Measurements from ENCODE around the gene LRRC8E.
A peak's percentile ranks its signal among the peaks of the same experiment; 100 is the strongest.
"Not testable (repeated sequence)": the region's sequence is repeated elsewhere in the genome, so short reads cannot be mapped to it uniquely, and the experiment has no call there.

The LRRC8E gene

GRCh38 chr19:7879836-7880235 is 8.5 kb upstream of the LRRC8E start:
- DNase-seq (no peak), ATAC-seq (no peak)
- H3K9me3 Mint-ChIP-seq: no peaks in the 10 kb centered on the region
- H3K27ac Mint-ChIP-seq: no peak overlapping the region
- no peaks in the 10 kb centered on the region for H3K36me3 Mint-ChIP-seq (ENCODE audit: low read depth)
- no peaks in the 10 kb centered on the region for H3K4me1 Mint-ChIP-seq
- H3K4me3 Mint-ChIP-seq: no peak overlapping the region
- peaks cover 10% of the 10 kb centered on the region for H3K27me3 Mint-ChIP-seq

DNA sequence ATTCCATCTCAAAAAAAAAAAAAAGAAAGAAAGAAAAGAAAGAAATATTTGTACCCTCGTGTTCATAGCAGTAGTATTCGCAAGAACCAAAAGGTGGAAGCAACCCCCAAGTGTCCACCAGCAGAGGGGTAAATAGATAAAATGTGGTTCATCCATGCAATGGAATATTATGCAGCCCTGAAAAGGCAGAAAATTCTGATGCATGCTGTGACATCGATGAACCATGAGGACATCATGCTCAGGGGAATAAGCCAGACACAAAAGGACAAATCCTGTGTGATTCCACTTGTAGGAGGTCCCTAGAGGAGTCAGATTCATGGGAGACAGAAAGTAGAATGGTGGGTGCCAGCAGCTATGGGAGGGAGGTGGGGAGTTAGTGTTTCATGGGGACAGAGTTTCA is 6.4 kb upstream of the LRRC8E start:
- Mint-ChIP-seq H3K27ac (no peak overlapping the region), H3K4me1 (no peaks in the 10 kb centered on the region), H3K27me3 (no peaks in the 10 kb centered on the region), H3K4me3 (no peak overlapping the region), H3K9me3 (no peaks in the 10 kb centered on the region), H3K36me3 (ENCODE audit: low read depth) (no peaks in the 10 kb centered on the region)
- DNase-seq: no peak
- ATAC-seq: no peak

GRCh38 chr19:7883105-7883504 is 5.2 kb upstream of the LRRC8E start:
- ATAC-seq (no peak), DNase-seq (no peak)
- Mint-ChIP-seq H3K27ac (no peak overlapping the region), H3K9me3 (no peaks in the 10 kb centered on the region), H3K4me3 (no peak overlapping the region), H3K36me3 (ENCODE audit: low read depth) (no peaks in the 10 kb centered on the region), H3K4me1 (no peaks in the 10 kb centered on the region), H3K27me3 (no peaks in the 10 kb centered on the region)

DNA sequence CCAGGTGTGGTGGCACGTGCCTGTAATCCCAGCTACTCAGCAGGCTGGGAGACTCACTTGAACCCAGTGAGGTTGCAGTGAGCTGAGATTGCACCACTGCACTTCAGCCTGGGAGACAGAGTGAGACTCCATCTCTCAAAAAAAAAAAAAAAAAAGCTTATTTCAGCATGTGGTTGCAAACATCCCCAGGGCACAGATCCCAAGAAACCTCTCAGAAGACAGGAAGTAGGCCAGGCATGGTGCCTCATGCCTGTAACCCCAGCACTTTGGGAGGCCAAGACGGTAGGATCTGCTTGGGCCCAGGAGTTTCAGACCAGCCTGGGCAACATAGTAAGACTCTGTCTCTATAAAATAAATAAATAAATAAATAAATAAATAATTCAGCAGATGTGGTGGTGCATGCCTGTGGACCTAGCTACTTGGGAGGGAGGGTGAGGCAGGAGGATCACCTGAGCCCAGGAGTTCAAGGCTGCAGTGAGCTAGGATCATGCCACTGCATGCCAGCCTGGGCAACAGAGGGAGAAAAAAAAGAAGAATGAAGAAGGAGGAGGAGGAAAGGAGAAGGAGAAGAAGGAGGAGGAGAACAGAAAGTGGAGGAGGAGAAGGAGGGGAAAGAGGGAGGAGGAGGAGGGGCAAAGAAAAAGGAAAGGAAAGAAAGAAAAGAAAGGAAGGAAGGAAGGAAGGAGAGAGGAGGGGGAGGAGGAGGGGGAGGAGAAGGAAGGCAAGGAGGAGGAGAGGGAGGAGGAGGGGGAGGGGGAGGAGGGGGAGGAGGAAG is 4.3 kb upstream of the LRRC8E start:
- no peak overlapping the region for H3K27ac Mint-ChIP-seq
- no peak overlapping the region for H3K4me3 Mint-ChIP-seq
- H3K4me1 Mint-ChIP-seq: no peaks in the 10 kb centered on the region
- H3K9me3 Mint-ChIP-seq: no peaks in the 10 kb centered on the region
- no peaks in the 10 kb centered on the region for H3K36me3 Mint-ChIP-seq (ENCODE audit: low read depth)
- no peak for ATAC-seq
- no peak for DNase-seq
- peaks cover 4% of the 10 kb centered on the region for H3K27me3 Mint-ChIP-seq

- ATAC-seq (no peak), DNase-seq (no peak)
- H3K27me3 Mint-ChIP-seq: peaks cover 15% of the 10 kb centered on the region
- no peaks in the 10 kb centered on the region for H3K4me1 Mint-ChIP-seq
- no peak overlapping the region for H3K4me3 Mint-ChIP-seq
- no peak overlapping the region for H3K27ac Mint-ChIP-seq
- H3K9me3 Mint-ChIP-seq: no peaks in the 10 kb centered on the region
- H3K36me3 Mint-ChIP-seq (ENCODE audit: low read depth): no peaks in the 10 kb centered on the region
Observed at GRCh38 chr19:7885818-7886217, 2.5 kb upstream of the LRRC8E start.

- Mint-ChIP-seq H3K9me3 (no peaks in the 10 kb centered on the region), H3K36me3 (ENCODE audit: low read depth) (no peaks in the 10 kb centered on the region), H3K27me3 (peaks cover 17% of the 10 kb centered on the region), H3K4me1 (no peaks in the 10 kb centered on the region), H3K27ac (no peak overlapping the region), H3K4me3 (no peak overlapping the region)
- DNase-seq (no peak), ATAC-seq (no peak)
Observed at GRCh38 chr19:7887408-7888144, 734 bp upstream of the LRRC8E start.

DNA sequence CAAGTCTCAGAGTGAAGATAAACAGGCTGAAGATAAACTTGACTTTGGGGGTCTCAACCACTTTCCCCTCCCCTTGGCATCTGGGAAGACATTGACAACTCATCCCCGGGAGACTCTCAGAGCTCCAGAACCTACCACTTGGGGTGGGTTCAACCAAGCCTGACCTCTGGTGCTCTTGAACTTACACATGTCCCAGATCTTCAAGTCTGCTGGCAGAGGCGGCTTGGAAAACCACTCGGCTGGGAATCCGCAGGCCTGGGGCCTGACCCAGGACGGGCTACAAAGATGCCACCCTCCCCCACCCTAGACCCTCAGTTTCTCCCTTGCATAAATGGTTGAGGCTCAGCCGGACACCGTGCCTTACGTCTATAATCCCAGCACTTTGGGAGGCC is 512 bp downstream of the LRRC8E start:
- H3K4me1 Mint-ChIP-seq: peaks cover 6% of the 10 kb centered on the region
- no peaks in the 10 kb centered on the region for H3K9me3 Mint-ChIP-seq
- DNase-seq (no peak), ATAC-seq (no peak)
- H3K27ac Mint-ChIP-seq: no peak overlapping the region
- H3K4me3 Mint-ChIP-seq: no peak overlapping the region
- H3K27me3 Mint-ChIP-seq: peaks cover 19% of the 10 kb centered on the region
- H3K36me3 Mint-ChIP-seq (ENCODE audit: low read depth): no peaks in the 10 kb centered on the region

DNA sequence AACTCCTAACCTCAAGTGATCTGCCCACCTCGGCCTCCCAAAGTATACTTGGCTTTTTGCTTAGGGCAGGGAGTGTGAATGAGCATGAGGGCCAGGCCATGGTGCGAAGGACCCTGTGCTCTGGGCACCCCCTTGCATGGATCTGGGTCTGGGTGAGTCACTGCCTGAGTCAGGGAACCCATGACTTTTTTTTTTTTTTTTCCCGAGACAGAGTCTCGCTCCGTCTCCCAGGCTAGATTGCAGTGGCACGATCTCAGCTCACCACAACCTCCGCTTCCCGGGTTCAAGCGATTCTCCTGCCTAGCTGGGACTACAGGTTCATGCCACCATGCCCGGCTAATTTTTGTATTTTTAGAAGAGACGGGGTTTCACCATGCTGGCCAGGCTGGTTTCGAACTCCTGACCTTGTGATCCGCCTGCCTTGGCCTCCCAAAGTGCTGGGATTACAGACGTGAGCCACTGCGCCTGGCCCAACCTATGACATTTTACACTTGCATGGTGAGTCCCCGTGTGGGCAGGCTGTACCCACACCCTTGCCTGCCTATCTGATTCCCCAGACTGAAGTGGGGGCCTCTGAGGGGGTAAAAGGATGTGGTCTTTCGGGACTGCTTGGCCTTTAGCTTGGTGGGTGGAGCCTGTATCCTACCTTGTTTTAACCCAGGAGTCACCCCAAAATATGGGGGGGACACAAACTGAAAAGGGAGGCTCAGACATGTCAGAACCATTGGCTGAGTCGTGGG is 5.2 kb downstream of the LRRC8E start:
- not testable (repeated sequence) for H3K27ac Mint-ChIP-seq; H3K4me3 Mint-ChIP-seq; DNase-seq; H3K9me3 Mint-ChIP-seq; H3K36me3 Mint-ChIP-seq (ENCODE audit: low read depth)
- Mint-ChIP-seq H3K4me1 (peaks cover 12% of the 10 kb centered on the region), H3K27me3 (peaks cover 27% of the 10 kb centered on the region)
- ATAC-seq: peak; percentile 69

DNA sequence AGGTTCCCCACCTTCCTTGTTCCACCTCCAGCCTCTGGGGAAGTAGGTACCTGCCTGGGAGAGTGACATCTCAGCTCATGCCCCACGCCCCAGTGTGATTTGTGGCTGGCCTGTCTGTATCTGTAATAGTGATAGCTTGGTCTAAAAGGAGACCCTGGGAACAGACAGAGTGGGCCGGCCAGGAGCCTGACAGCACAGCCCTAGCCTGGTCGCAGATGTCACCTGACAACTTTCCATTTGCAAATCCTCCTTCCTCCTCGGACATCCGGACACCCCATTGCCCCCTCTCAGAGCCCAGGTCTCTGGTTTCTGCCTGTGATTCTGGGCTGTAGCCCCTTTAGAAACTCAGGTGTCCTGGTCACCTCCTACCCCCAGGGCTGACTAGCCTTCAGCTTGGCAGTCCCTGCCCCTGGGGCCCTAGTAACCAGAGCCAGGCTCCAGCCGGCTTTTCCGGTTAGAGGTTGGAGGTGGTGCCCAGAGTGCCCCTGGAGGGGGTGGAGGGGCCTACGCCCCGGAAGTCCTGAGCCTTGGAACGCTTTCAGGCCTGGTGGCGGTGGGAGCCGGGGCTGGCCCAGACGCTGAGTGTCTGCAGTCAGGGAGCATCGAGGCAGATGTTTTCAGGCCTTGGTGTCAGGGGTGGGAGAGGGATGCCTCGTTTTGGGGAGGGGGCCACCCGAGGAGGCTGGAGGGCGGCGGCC is 6.5 kb downstream of the LRRC8E start:
- DNase-seq (no peak), ATAC-seq (no peak)
- no peaks in the 10 kb centered on the region for H3K36me3 Mint-ChIP-seq (ENCODE audit: low read depth)
- no peak overlapping the region for H3K27ac Mint-ChIP-seq
- H3K4me1 Mint-ChIP-seq: peaks cover 12% of the 10 kb centered on the region
- no peak overlapping the region for H3K4me3 Mint-ChIP-seq
- H3K9me3 Mint-ChIP-seq: no peaks in the 10 kb centered on the region
- H3K27me3 Mint-ChIP-seq: peaks cover 17% of the 10 kb centered on the region

GRCh38 chr19:7895565-7895964 is 7.3 kb downstream of the LRRC8E start:
- Mint-ChIP-seq H3K4me1 (peaks cover 12% of the 10 kb centered on the region), H3K9me3 (no peaks in the 10 kb centered on the region), H3K4me3 (no peak overlapping the region), H3K27me3 (peaks cover 14% of the 10 kb centered on the region), H3K27ac (no peak overlapping the region), H3K36me3 (ENCODE audit: low read depth) (no peaks in the 10 kb centered on the region)
- ATAC-seq (no peak), DNase-seq (no peak)

DNA sequence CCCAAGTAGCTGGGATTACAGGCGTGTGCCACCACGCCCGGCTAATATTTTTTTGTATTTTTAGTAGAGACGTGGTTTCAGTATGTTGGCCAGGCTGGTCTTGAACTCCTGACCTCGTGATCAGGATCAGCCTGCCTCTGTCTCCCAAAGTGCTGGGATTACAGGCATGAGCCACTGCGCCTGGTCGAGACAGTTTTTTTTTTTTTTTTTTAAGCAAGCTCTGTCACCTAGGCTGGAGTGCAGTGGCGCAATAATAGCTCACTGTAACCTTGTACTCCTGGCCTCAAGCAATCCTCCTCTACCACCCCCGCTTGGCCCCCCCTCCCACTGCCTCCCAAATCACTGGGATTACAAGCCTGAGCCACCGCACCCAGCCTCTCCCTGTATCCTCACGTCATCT is 9.0 kb downstream of the LRRC8E start:
- H3K9me3 Mint-ChIP-seq: no peaks in the 10 kb centered on the region
- H3K27me3 Mint-ChIP-seq: peaks cover 10% of the 10 kb centered on the region
- DNase-seq (no peak), ATAC-seq (no peak)
- H3K4me3 Mint-ChIP-seq: no peak overlapping the region
- H3K4me1 Mint-ChIP-seq: peaks cover 15% of the 10 kb centered on the region
- H3K36me3 Mint-ChIP-seq (ENCODE audit: low read depth): no peaks in the 10 kb centered on the region
- H3K27ac Mint-ChIP-seq: no peak overlapping the region

DNA sequence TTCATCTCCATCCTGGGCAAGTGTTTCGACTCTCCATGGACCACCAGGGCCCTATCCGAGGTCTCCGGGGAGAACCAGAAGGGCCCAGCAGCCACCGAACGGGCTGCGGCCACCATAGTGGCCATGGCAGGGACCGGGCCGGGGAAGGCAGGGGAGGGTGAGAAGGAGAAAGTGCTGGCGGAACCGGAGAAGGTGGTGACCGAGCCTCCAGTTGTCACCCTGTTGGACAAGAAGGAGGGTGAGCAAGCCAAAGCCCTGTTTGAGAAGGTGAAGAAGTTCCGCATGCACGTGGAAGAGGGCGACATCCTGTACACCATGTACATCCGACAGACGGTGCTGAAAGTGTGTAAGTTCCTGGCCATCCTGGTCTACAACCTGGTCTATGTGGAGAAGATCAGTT is 10.7 kb downstream of the LRRC8E start:
- Mint-ChIP-seq H3K36me3 (ENCODE audit: low read depth) (peaks cover 5% of the 10 kb centered on the region), H3K27ac (no peak overlapping the region), H3K4me1 (peaks cover 21% of the 10 kb centered on the region), H3K27me3 (peaks cover 13% of the 10 kb centered on the region), H3K4me3 (no peak overlapping the region), H3K9me3 (no peaks in the 10 kb centered on the region)
- ATAC-seq (no peak), DNase-seq (no peak)

GRCh38 chr19:7899751-7900378 is 11.6 kb downstream of the LRRC8E start:
- H3K27ac Mint-ChIP-seq: no peak overlapping the region
- DNase-seq (no peak), ATAC-seq (no peak)

GRCh38 chr19:7900401-7900870 is 12.1 kb downstream of the LRRC8E start:
- H3K27ac Mint-ChIP-seq: no peak overlapping the region
- DNase-seq: no peak

More at GRCh38 chr19:7899751-7900378, 11.6 kb downstream of the LRRC8E start:
- Mint-ChIP-seq H3K9me3 (no peaks in the 10 kb centered on the region), H3K4me1 (peaks cover 22% of the 10 kb centered on the region), H3K4me3 (no peak overlapping the region), H3K36me3 (ENCODE audit: low read depth) (peaks cover 8% of the 10 kb centered on the region), H3K27me3 (peaks cover 5% of the 10 kb centered on the region)

More at GRCh38 chr19:7900401-7900870, 12.1 kb downstream of the LRRC8E start:
- Mint-ChIP-seq H3K9me3 (no peaks in the 10 kb centered on the region), H3K36me3 (ENCODE audit: low read depth) (peaks cover 12% of the 10 kb centered on the region), H3K4me1 (peaks cover 26% of the 10 kb centered on the region), H3K4me3 (no peak overlapping the region), H3K27me3 (peaks cover 5% of the 10 kb centered on the region)
- ATAC-seq: no peak
